H9 (cell line): Measurements from ENCODE around the gene HIPK2. TPM values are rescaled to one million over a fixed set of nuclear protein-coding genes. Genes with fewer than 3 reads are reported as not detected.

ENCODE experiments used
- DNase-seq: peaks from one replicate; pipeline ENCODE4 v3.0.0-alpha.2; 2017
- H2AFZ ChIP-seq: one replicate; pipeline ENCODE4 v1.6.1; 2013; ENCODE audit warnings: mild to moderate bottlenecking, low read length, control low read depth, moderate library complexity
- H2AK5ac ChIP-seq: 2 replicates; pipeline ENCODE4 v1.6.1; 2013; ENCODE audit warnings: low read length, control low read depth, mixed read lengths; ENCODE audit not compliant: insufficient read length
- H2BK120ac ChIP-seq: one replicate; pipeline ENCODE4 v1.6.1; 2013; ENCODE audit warnings: low read depth, mild to moderate bottlenecking, low read length, control low read depth, inconsistent platforms; ENCODE audit not compliant: poor library complexity, severe bottlenecking
- H2BK12ac ChIP-seq: 2 replicates; pipeline ENCODE4 v1.6.1; 2013; ENCODE audit warnings: low read length, control low read depth, mixed read lengths, low read depth; ENCODE audit not compliant: insufficient read length
- H2BK15ac ChIP-seq: 2 replicates; pipeline ENCODE4 v1.6.1; 2013; ENCODE audit warnings: low read depth, low read length, control low read depth
- H2BK20ac ChIP-seq: one replicate; pipeline ENCODE4 v1.6.1; 2013; ENCODE audit warnings: low read depth, mild to moderate bottlenecking, low read length, control low read depth, inconsistent platforms; ENCODE audit not compliant: poor library complexity, severe bottlenecking
- H2BK5ac ChIP-seq: 2 replicates; pipeline ENCODE4 v1.6.1; 2013; ENCODE audit warnings: low read length, control low read depth, mixed read lengths; ENCODE audit not compliant: insufficient read length
- H3K14ac ChIP-seq: 2 replicates; pipeline ENCODE4 v1.6.1; 2013; ENCODE audit warnings: low read length, control low read depth; ENCODE audit not compliant: insufficient read depth
- H3K18ac ChIP-seq: 2 replicates; pipeline ENCODE4 v1.6.1; 2013; ENCODE audit warnings: low read depth, mild to moderate bottlenecking, mixed read lengths, low read length, control low read depth; ENCODE audit not compliant: insufficient read length
- H3K23ac ChIP-seq: 2 replicates; pipeline ENCODE4 v1.6.1; 2013; ENCODE audit warnings: low read length, control low read depth, mixed read lengths, low read depth; ENCODE audit not compliant: insufficient read length
- H3K23me2 ChIP-seq: 2 replicates; pipeline ENCODE4 v1.6.1; 2013; ENCODE audit warnings: low read depth, mild to moderate bottlenecking, mixed read lengths, low read length, control low read depth; ENCODE audit not compliant: insufficient read length, poor library complexity, severe bottlenecking
- H3K27ac ChIP-seq: 2 replicates; pipeline ENCODE4 v1.5.1; 2013; ENCODE audit warnings: low read length, control low read depth, mixed read lengths, low read depth; ENCODE audit not compliant: insufficient read length
- H3K27me3 ChIP-seq: 2 replicates; pipeline ENCODE4 v1.6.1; 2013; ENCODE audit warnings: low read length, control low read depth, inconsistent platforms; ENCODE audit not compliant: insufficient read depth
- H3K4ac ChIP-seq: 2 replicates; pipeline ENCODE4 v1.6.1; 2013; ENCODE audit warnings: low read depth, mild to moderate bottlenecking, control low read depth, inconsistent platforms, low read length, moderate library complexity
- H3K4me1 ChIP-seq: 2 replicates; pipeline ENCODE4 v1.6.1; 2013; ENCODE audit warnings: low read length, control low read depth, inconsistent platforms; ENCODE audit not compliant: insufficient read depth
- H3K4me2 ChIP-seq: 2 replicates; pipeline ENCODE4 v1.6.1; 2013; ENCODE audit warnings: low read length, control low read depth, mixed read lengths; ENCODE audit not compliant: insufficient read length, insufficient read depth
- H3K56ac ChIP-seq: 2 replicates; pipeline ENCODE4 v1.6.1; 2013; ENCODE audit warnings: low read depth, mild to moderate bottlenecking, mixed read lengths, low read length, control low read depth; ENCODE audit not compliant: insufficient read length
- H3K79me1 ChIP-seq: 2 replicates; pipeline ENCODE4 v1.6.1; 2013; ENCODE audit warnings: low read depth, mild to moderate bottlenecking, moderate library complexity, low read length, control low read depth, inconsistent platforms; ENCODE audit not compliant: insufficient read depth, poor library complexity, severe bottlenecking
- H3K79me2 ChIP-seq: 2 replicates; pipeline ENCODE4 v1.6.1; 2013; ENCODE audit warnings: low read length, control low read depth, inconsistent platforms; ENCODE audit not compliant: insufficient read depth
- H3K9ac ChIP-seq: 2 replicates; pipeline ENCODE4 v1.6.1; 2013; ENCODE audit warnings: low read length, control low read depth, mixed read lengths; ENCODE audit not compliant: insufficient read length; ENCODE audit errors: extremely low read depth
- H3K9me3 ChIP-seq: one replicate; pipeline ENCODE4 v1.6.1; 2013; ENCODE audit warnings: low read depth, low read length, inconsistent platforms; ENCODE audit not compliant: control insufficient read depth
- H3T11ph ChIP-seq: one replicate; pipeline ENCODE4 v1.6.1; 2013; ENCODE audit warnings: mild to moderate bottlenecking, low read length, control low read depth, inconsistent platforms
- H4K20me1 ChIP-seq: one replicate; pipeline ENCODE4 v1.6.1; 2013; ENCODE audit not compliant: control insufficient read depth, insufficient read length, insufficient read depth
- H4K5ac ChIP-seq: 2 replicates; pipeline ENCODE4 v1.6.1; 2013; ENCODE audit warnings: low read depth, mild to moderate bottlenecking, mixed read lengths, low read length, control low read depth; ENCODE audit not compliant: insufficient read length
- H4K8ac ChIP-seq: replicated peaks from 2 replicates; pipeline ENCODE4 v1.6.1; 2013; ENCODE audit warnings: low read length, control low read depth, mixed read lengths, low read depth; ENCODE audit not compliant: insufficient read length
- H4K91ac ChIP-seq: 2 replicates; pipeline ENCODE4 v1.6.1; 2013; ENCODE audit warnings: low read depth, mild to moderate bottlenecking, moderate library complexity, mixed read lengths, low read length, control low read depth; ENCODE audit not compliant: insufficient read length
- H3K27ac Mint-ChIP-seq, 3 experiments: 2 replicates in 2 of 3; 3 replicates in 1 of 3; pipeline ENCODE4 v1.8.0; 2020 to 2021; ENCODE audit warnings: mixed read lengths in 3 of 3, mild to moderate bottlenecking in 1 of 3, moderate library complexity in 1 of 3
- H3K27me3 Mint-ChIP-seq: 2 replicates; pipeline ENCODE4 v1.8.0; 2021; ENCODE audit warnings: low read depth, mild to moderate bottlenecking, moderate library complexity, mixed read lengths
- H3K36me3 Mint-ChIP-seq, 3 experiments: 2 replicates in 2 of 3; 3 replicates in 1 of 3; pipeline ENCODE4 v1.8.0; 2020 to 2021; ENCODE audit warnings: low read depth in 3 of 3, mixed read lengths in 3 of 3; ENCODE audit not compliant: insufficient read depth in 1 of 3
- H3K4me1 Mint-ChIP-seq, 2 experiments: 2 replicates each; pipeline ENCODE4 v1.8.0; 2020; ENCODE audit warnings: mixed read lengths in 2 of 2
- H3K4me3 Mint-ChIP-seq, 2 experiments: 2 replicates in 1 of 2; 3 replicates in 1 of 2; pipeline ENCODE4 v1.8.0; 2020 to 2021; ENCODE audit warnings: mild to moderate bottlenecking in 2 of 2, mixed read lengths in 2 of 2, moderate library complexity in 1 of 2
- H3K9me3 Mint-ChIP-seq, 2 experiments: 2 replicates in 1 of 2; 3 replicates in 1 of 2; pipeline ENCODE4 v1.8.0; 2020; ENCODE audit warnings: mild to moderate bottlenecking in 2 of 2, mixed read lengths in 2 of 2, moderate library complexity in 1 of 2
- WGBS: extraction: QIAGEN DNeasy Blood & Tissue Kit; methylation state at CpG from one replicate; pipeline ENCODE4 v1.1.7; 2013; ENCODE audit warnings: missing lambda C conversion rate, low lambda C conversion rate, mixed read lengths; ENCODE audit not compliant: insufficient read length; ENCODE audit errors: extremely low coverage; 5-methylcytosine and 5-hydroxymethylcytosine counted together
- total RNA-seq: library from RNA; stranded (reverse); gene quantifications from 2 replicates; pipeline ENCODE4 v1.2.1, GENCODE V29; 2021
- TF ChIP-seq, protein P1 (sequence below): fragments of 200-600 bp; sonication (generic); conservative IDR thresholded peaks from 3 replicates; pipeline ENCODE4 v1.8.0; 2021; ENCODE audit warnings: antibody characterized with exemption, mild to moderate bottlenecking

HIPK2 gene
- total RNA-seq, 1 experiment from 2014 or later = 21.9 TPM

- Histone ChIP-seq H3K79me2 (no peaks in the 10 kb centered on the region), H3K4me2 (peak overlapping the region; percentile 95), H3K79me1 (no peaks in the 10 kb centered on the region), H4K91ac (no peak overlapping the region), H3K9me3 (no peaks in the 10 kb centered on the region), H2BK15ac (no peak overlapping the region), H3K56ac (no peak overlapping the region), H4K20me1 (no peaks in the 10 kb centered on the region), H4K5ac (no peak overlapping the region), H2BK120ac (no peak overlapping the region), H3K27me3 (peaks cover 20% of the 10 kb centered on the region; the same call in 1 of the 2 replicates), H3T11ph (no peak overlapping the region), H3K27ac (no peak overlapping the region), H3K9ac (peak overlapping the region; percentile 54), H3K23me2 (peaks cover 8% of the 10 kb centered on the region), H4K8ac (no peak overlapping the region), H2BK5ac (no peak overlapping the region), H2BK20ac (no peak overlapping the region), H3K4ac (no peak overlapping the region), H3K14ac (no peak overlapping the region), H3K18ac (no peak overlapping the region), H2AK5ac (no peak overlapping the region), H3K23ac (no peak overlapping the region), H2AFZ (no peak overlapping the region), H3K4me1 (no peaks in the 10 kb centered on the region), H2BK12ac (no peak overlapping the region)
- Mint-ChIP-seq H3K27me3 (peaks cover 59% of the 10 kb centered on the region), H3K27ac (0 out of 7 replicates have a peak overlapping the region, but pooled peaks of 1 of the 3 experiments have one; percentile 46), H3K4me3 (peak overlapping the region; percentile 91 to 95), H3K4me1 (peaks cover 18 to 20% of the 10 kb centered on the region in 2 experiments), H3K9me3 (no peaks in the 10 kb centered on the region; a peak in 2 of 5 replicates), H3K36me3 (no peaks in the 10 kb centered on the region; a peak in 1 of 7 replicates)
- no CpG with 5 or more reads among the region's 102 CpGs for WGBS
- TF ChIP-seq, protein P1, sequence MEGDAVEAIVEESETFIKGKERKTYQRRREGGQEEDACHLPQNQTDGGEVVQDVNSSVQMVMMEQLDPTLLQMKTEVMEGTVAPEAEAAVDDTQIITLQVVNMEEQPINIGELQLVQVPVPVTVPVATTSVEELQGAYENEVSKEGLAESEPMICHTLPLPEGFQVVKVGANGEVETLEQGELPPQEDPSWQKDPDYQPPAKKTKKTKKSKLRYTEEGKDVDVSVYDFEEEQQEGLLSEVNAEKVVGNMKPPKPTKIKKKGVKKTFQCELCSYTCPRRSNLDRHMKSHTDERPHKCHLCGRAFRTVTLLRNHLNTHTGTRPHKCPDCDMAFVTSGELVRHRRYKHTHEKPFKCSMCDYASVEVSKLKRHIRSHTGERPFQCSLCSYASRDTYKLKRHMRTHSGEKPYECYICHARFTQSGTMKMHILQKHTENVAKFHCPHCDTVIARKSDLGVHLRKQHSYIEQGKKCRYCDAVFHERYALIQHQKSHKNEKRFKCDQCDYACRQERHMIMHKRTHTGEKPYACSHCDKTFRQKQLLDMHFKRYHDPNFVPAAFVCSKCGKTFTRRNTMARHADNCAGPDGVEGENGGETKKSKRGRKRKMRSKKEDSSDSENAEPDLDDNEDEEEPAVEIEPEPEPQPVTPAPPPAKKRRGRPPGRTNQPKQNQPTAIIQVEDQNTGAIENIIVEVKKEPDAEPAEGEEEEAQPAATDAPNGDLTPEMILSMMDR = no peak
- no peak for DNase-seq
Observed at GRCh38 chr7:139777133-139777891, 486 bp downstream of the HIPK2 start.
